Measurements from ENCODE around the gene SPHK1.

Gene SPHK1

GRCh38 chr17:76384987-76385891 lies 830 bp downstream of the SPHK1 start:
- no peak for DNase-seq

GRCh38 chr17:76385892-76386786 lies 1.7 kb downstream of the SPHK1 start:
- no peak for DNase-seq

DNA sequence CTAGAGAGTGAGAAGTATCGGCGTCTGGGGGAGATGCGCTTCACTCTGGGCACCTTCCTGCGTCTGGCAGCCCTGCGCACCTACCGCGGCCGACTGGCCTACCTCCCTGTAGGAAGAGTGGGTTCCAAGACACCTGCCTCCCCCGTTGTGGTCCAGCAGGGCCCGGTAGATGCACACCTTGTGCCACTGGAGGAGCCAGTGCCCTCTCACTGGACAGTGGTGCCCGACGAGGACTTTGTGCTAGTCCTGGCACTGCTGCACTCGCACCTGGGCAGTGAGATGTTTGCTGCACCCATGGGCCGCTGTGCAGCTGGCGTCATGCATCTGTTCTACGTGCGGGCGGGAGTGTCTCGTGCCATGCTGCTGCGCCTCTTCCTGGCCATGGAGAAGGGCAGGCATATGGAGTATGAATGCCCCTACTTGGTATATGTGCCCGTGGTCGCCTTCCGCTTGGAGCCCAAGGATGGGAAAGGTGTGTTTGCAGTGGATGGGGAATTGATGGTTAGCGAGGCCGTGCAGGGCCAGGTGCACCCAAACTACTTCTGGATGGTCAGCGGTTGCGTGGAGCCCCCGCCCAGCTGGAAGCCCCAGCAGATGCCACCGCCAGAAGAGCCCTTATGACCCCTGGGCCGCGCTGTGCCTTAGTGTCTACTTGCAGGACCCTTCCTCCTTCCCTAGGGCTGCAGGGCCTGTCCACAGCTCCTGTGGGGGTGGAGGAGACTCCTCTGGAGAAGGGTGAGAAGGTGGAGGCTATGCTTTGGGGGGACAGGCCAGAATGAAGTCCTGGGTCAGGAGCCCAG lies 2.8 kb downstream of the SPHK1 start:
- no peak for DNase-seq

DNA sequence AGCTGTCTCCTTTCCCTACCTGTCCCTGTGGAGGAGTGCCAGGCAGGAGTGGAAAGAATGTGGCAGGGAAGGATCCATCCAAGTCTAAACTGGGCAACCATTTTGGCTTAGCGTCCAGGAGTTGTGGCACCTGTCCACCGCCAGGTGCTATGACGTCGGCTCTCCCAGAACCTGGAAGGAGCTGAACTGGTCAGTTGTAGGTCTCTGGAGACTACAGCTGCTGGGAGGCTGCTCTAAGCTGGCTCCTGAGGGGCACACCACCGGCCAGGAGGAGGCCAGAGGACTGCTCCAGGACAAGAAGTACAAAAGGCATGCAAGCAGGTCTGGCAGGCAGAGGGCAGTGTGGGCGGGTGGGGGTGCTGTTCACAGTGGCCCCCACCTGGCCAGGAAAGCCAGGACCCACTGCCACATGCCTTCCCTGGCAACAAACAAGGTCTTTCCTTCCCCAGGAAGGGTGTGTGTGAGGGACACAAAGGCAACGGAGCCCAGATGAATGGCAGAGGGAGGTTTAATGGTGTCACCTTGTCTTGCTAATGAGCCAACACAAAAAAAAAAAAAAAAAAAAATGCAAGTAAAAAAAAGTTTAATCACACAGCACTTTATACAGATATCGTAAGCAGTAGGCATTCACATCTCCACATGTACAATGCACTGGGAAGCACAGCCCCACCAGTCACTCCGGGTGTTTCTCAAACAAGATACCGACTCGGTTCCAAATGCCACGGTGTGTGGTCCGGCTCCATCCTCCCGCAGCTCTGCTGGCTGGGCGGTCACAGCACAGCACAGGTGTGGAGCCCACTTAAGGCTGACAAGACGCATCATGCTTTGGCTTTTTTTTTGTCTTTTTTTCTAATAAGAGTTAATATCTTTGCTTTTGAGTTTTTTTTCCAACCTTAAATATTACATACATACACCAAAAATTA lies 4.8 kb downstream of the SPHK1 start:
- DNase-seq, result no peak

GRCh38 chr17:76390003-76390421 lies 5.6 kb downstream of the SPHK1 start:
- DNase-seq, result no peak

DNA sequence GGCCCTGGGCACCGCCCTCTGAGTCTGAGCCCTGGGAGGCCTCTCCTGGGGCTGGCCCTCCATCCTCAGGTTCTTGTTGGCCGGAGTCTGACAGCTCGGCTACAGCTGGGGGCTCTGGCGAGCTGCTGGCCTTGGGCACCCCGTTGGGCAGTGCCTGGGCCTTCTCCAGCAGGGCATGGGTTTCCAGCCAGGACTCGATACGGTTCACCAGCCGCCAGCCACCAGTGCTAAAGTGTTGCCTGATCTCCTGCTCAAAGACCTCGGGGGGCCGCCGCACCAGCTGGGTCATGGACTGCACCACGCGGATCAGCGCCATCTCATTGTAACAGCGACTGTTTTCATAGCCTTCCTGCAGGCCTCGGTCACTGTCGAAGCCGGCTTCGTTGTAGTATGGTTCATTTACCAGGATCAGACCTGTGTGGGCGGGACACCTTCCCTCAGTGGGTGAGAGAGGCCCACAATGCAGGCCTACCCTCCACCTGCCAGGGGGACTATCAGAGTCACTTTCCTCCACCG lies 6.8 kb downstream of the SPHK1 start:
- DNase-seq, result no peak

DNA sequence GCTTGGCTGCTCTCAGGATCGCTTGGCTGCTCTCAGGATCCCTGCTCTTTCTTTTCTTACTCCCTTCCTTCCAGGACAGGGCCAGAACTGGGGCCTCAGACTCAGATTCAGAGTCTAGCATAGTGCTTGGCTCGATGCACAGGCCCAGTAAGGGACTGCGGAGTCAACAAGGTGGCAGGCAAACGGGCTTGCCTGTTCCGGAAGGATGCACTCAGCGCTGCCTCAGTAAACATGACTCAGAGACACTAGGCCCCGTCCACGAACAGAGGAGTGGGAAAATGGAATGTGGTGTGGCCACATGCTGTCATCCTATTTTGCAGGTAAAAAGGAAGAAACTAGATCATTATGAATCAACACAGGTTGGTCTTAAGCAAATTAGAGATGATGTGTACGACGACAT lies 9.8 kb downstream of the SPHK1 start:
- DNase-seq, result no peak

GRCh38 chr17:76395980-76396379 lies 11.6 kb downstream of the SPHK1 start:
- DNase-seq, result no peak

GRCh38 chr17:76397184-76397583 lies 12.8 kb downstream of the SPHK1 start:
- DNase-seq, result no peak

GRCh38 chr17:76397687-76398522 lies 13.5 kb downstream of the SPHK1 start:
- DNase-seq, result peak; percentile 89

- DNase-seq, result no peak
Measured at GRCh38 chr17:76398523-76399174, 14.2 kb downstream of the SPHK1 start.

- no peak for DNase-seq
Measured at GRCh38 chr17:76399175-76400172, 15.1 kb downstream of the SPHK1 start.

- no peak for DNase-seq
Measured at GRCh38 chr17:76402711-76403110, 18.3 kb downstream of the SPHK1 start.

DNA sequence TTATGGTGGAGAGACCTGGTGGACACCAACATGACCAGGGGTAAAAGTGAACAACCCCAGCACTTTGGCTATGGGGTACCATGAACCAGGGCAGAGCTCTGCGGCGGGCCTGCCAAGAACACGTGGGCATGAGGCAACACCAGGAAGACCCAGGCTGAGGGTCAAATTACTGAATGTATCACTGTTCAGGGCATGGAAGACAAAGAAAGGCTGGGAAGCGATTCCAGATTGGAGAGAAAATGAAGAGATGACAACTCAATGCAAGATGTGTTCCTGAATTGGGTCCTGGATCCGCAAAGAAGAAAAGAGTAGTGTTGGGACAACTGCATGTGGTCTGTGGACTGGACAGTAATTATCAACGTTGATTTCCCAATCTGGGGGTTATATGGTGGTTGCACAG lies 19.8 kb downstream of the SPHK1 start:
- DNase-seq, result no peak

DNA sequence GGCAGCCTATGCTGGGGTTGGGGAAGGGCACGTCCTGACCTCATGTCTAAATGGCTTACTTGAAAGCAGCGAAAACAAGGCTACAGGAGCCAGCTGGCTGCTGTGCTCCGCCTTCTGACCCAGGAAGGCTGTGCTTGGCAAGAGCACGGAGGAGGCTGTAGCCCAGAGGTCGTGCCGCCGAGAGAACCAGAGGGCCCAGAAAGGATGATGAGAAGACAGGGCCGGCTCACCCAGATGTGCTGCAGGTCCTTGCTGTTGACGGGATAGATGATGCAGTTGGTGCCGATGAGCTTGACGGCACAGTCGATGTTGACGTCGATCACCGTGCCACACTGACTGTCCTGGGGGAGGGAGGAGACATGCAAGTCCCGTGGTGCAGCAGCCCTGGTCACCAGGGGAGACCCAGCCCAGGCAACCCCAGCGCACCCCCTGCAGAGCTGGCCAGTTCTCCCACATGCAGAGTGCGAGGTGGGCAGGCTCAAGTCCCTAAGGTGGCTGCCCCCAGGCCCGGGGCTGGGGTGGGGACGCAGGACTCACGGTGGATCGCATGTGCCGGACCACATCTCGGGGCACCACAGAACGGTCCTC lies 20.7 kb downstream of the SPHK1 start:
- DNase-seq, result no peak

DNA sequence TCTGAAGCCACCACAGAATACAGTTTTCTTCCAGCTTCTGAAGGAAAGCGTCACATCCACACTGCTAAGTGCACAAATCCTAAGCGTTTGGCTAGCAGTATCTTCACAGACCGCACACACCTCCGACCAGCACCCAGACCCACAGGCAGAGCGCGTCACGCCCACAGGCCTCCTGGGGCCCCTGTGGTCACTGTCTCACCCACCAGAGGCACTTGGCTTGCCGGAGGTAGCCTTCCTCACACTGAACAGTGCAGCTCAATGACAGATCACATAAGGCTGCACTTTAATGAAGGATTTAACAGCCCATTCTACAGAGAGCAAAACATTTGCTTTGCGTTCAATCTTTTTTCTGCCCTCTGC lies 21.2 kb downstream of the SPHK1 start:
- DNase-seq, result no peak

DNA sequence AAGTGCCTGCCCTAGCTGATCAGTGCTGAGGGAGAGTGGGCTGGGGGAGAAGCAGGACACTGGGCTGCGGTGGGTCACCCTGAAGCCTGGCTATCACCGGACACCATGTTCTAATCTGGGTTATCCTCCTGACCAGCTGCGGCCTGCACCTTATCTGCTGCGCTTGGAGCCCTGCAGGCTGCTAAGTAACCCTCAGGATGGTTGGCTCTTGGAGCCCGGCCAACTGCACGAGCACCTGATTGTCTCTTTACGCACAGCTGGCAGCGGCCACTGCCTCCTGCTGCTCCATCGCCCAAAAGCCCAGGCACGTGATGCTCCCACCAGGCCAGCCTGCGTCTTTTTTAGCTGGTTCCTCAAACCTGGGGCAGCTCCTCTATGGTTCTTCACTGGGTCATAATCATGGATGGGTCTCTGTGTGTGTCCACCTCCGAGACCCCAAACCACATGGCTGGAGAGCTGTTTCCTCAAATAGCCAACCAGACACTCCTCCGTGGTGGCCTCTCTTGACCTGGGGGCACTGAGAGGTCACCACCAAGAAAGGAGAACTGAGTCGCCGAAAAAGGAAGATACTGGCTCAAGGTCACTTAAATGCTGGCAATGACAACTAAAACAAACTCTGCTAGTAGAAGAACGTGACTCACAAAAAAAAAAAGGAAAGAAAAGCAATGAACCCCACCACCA lies 21.7 kb downstream of the SPHK1 start:
- no peak for DNase-seq

DNA sequence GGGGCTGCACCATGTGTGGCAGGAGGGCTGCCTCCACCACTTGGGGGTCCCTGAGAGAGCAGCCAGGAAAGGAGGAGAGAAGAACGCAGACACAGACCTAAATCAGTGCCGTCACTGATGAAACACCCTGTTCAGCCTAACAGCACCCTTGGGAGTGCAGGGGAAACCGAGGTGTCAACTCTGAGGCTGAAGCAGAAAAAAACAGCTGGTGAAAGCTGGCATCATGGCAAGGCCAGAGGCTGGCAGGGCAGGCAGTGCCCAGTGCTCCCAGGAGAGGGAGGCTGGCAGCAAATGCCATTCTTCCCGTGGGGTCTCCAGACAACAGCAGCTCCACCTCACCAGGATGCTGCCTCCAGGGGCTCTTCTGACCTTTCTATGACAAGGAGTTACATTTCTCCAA lies 23.1 kb downstream of the SPHK1 start:
- DNase-seq, result no peak
